ENCODE results near the gene POF1B. TPM values are rescaled to one million over a fixed set of nuclear protein-coding genes. Genes with fewer than 3 reads are reported as not detected.
"Not testable (repeated sequence)": the region's sequence is repeated elsewhere in the genome, so short reads cannot be mapped to it uniquely, and the experiment has no call there.

Gene POF1B
- total and polyA plus RNA-seq, 4 donors, result 0.23 to 8.6 (median 0.39) TPM

GRCh38 chrX:85365370-85365995, 14.0 kb downstream of the POF1B start:
- intact Hi-C loops (cut with DNase I), result no loop called here
- Histone ChIP-seq H3K27me3 (ENCODE audit: control insufficient read depth in 1 of 2, insufficient read depth in 2 of 2, low read length in 1 of 2) (no peaks in the 10 kb centered on the region), H3K4me3 (ENCODE audit: low read length in 2 of 2) (no peak overlapping the region), H3K4me1 (ENCODE audit: control insufficient read depth in 1 of 2, insufficient read depth in 2 of 2, low read length in 2 of 2) (no peaks in the 10 kb centered on the region), H3K27ac (ENCODE audit: low read depth in 1 of 2, low read length in 2 of 2) (no peak overlapping the region), H3K36me3 (ENCODE audit: control insufficient read depth in 1 of 2, insufficient read depth in 2 of 2, low read length in 1 of 2) (no peaks in the 10 kb centered on the region), H3K9me3 (ENCODE audit: control insufficient read depth, low read length) (no peaks in the 10 kb centered on the region)
- no peak for DNase-seq
- no peak for ATAC-seq (ENCODE audit: low FRiP score)
- 40 to 55% methylated on average over 4 of the region's 4 CpGs for WGBS, 2 donors

DNA sequence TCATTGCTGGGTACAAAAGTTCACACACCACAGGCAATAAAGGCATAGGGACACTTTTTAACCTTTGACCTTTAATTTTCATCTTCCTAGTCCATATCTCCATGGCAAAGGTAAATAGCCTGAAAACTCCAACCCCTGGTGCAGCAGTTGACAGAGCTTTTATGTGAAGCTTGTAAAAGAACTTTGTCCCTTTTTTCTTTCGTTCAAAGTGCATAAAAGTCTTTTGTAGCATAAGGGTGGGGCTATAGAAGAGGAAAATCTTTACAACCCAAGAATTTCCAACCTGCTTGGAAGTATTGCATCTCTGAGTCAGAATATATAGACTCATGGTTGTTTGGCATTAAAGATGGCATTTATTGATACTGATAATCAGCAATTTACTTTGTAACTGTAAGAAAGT, 20.4 kb downstream of the POF1B start:
- ATAC-seq (ENCODE audit: low FRiP score), result no peak
- Histone ChIP-seq H3K4me1 (ENCODE audit: control insufficient read depth in 1 of 2, insufficient read depth in 2 of 2, low read length in 2 of 2) (no peaks in the 10 kb centered on the region), H3K27ac (ENCODE audit: low read depth in 1 of 2, low read length in 2 of 2) (no peak overlapping the region), H3K9me3 (ENCODE audit: control insufficient read depth, low read length) (no peaks in the 10 kb centered on the region), H3K36me3 (ENCODE audit: control insufficient read depth in 1 of 2, insufficient read depth in 2 of 2, low read length in 1 of 2) (no peaks in the 10 kb centered on the region), H3K4me3 (ENCODE audit: low read length in 2 of 2) (no peak overlapping the region), H3K27me3 (ENCODE audit: control insufficient read depth in 1 of 2, insufficient read depth in 2 of 2, low read length in 1 of 2) (no peaks in the 10 kb centered on the region)
- intact Hi-C loops (cut with DNase I), result no loop called here
- DNase-seq, result no peak
- 71 to 82% methylated on average over 1 of the region's 1 CpG for WGBS, 2 donors

DNA sequence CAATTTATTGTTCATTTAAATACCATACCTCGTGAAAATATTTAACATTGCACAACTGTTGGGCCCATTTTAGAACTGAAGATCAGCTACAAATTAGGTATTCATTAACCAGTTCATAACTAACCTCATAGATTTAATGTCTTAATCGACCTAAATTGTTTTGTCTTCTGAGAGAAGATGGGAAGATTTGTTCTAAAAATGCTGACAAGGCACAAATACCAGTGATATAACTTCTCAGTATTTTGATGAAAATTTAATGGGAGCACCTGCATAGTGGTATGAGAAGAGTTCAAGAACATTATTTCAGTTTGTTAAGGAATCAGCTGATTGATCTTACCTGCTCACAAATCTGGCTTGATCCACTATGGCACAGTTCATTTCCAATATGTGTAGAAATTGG, 33.9 kb downstream of the POF1B start:
- DNase-seq (no peak), ATAC-seq (ENCODE audit: low FRiP score) (no peak)
- Histone ChIP-seq H3K4me3 (ENCODE audit: low read length in 2 of 2) (no peak overlapping the region), H3K4me1 (ENCODE audit: control insufficient read depth in 1 of 2, insufficient read depth in 2 of 2, low read length in 2 of 2) (no peaks in the 10 kb centered on the region), H3K27ac (ENCODE audit: low read depth in 1 of 2, low read length in 2 of 2) (no peak overlapping the region), H3K27me3 (ENCODE audit: control insufficient read depth in 1 of 2, insufficient read depth in 2 of 2, low read length in 1 of 2) (no peaks in the 10 kb centered on the region), H3K9me3 (ENCODE audit: control insufficient read depth, low read length) (no peaks in the 10 kb centered on the region), H3K36me3 (ENCODE audit: control insufficient read depth in 1 of 2, insufficient read depth in 2 of 2, low read length in 1 of 2) (no peaks in the 10 kb centered on the region)
- intact Hi-C loops (cut with DNase I), result no loop called here
- WGBS, 2 donors, result 45 to 73% methylated on average over 2 of the region's 2 CpGs

DNA sequence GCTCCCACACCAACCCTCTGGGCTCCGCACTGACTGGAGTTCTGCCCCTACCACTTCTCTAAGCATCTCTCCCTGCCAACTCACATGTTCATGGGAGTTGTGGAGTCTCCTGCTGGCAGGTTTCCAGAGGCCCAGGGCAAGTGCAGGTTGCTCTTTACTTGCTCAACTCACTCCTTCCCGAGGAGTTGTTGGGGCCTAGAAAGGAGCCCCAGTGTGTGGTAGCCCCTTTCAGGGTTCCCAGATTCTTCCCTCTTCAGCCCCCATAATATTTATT, 52.5 kb downstream of the POF1B start:
- ATAC-seq (ENCODE audit: low FRiP score) (no peak), DNase-seq (no peak)
- no peaks in the 10 kb centered on the region for H3K4me1 ChIP-seq (ENCODE audit: control insufficient read depth in 1 of 2, insufficient read depth in 2 of 2, low read length in 2 of 2)

DNA sequence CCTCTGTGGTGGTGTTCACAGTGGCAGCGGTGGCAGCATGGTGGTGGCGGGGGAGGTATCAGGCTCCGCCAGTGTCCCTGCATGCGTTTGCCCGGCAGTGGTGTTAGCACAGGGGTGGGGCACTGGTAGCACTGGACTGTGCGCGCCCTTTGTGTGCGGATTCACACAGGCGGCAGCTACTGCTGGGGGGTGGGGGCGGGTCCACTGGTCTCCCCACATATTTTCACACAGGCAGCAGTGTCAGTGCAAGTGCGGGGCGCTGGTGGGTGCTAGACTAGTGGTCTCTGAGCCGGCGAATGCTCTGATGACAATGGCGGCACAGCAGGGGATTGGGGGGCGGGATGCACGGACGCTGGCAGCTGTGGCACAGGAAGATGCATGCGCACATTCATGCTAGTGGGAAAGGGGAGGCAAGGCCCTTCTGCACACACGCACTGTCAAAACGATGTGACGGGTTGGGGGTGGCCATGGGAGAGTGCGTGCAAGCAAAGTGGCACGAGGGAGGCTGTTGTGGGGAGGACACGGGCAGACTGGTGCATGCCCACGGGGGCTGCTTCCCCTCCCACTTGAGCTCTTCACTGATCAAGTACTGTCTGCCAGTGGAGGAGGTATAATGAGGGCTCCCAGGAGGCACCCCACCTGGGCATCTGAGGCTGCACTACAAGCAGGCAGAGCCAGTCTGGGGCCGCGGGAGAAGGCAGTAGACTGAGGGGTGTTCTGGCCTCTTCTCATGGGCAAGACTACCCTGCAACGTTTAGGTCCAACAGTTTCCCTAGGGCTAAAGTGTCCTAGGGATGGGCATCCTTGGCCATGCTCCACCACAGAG, 53.0 kb downstream of the POF1B start:
- DNase-seq (peak; percentile 39 to 63), ATAC-seq (ENCODE audit: low FRiP score) (peak; percentile 36)
- WGBS, 2 donors, result 84 to 96% methylated on average over 29 of the region's 29 CpGs

More for the DNA sequence above, 52.5 kb downstream of the POF1B start:
- no peak overlapping the region for H3K4me3 ChIP-seq (ENCODE audit: low read length in 2 of 2)
- WGBS, 2 donors, result 45 to 64% methylated on average over 2 of the region's 2 CpGs
- intact Hi-C loops (cut with DNase I), result no loop called here
- no peaks in the 10 kb centered on the region for H3K27me3 ChIP-seq (ENCODE audit: control insufficient read depth in 1 of 2, insufficient read depth in 2 of 2, low read length in 1 of 2)
- no peaks in the 10 kb centered on the region for H3K36me3 ChIP-seq (ENCODE audit: control insufficient read depth in 1 of 2, insufficient read depth in 2 of 2, low read length in 1 of 2)
- no peaks in the 10 kb centered on the region for H3K9me3 ChIP-seq (ENCODE audit: control insufficient read depth, low read length)
- no peak overlapping the region for H3K27ac ChIP-seq (ENCODE audit: low read depth in 1 of 2, low read length in 2 of 2)

DNA sequence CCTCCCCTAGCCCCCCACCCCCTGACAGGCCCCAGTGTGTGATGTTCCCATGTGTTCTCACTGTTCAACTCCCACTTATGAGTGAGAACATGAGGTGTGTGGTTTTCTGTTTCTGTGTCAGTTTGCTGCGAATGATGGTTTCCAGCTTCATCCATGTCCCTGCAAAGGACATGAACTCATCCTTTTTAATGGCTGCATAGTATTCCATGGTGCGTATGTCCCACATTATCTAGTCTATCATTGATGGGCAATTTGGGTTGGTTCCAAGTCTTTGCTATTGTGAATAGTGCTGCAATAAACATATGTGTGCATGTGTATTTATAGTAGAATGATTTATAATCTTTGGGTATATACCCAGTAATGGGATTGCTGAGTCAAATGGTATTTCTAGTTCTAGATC, 68.1 kb downstream of the POF1B start:
- ATAC-seq (ENCODE audit: low FRiP score); H3K36me3 ChIP-seq (ENCODE audit: control insufficient read depth in 1 of 2, insufficient read depth in 2 of 2, low read length in 1 of 2); H3K27me3 ChIP-seq (ENCODE audit: control insufficient read depth in 1 of 2, insufficient read depth in 2 of 2, low read length in 1 of 2); H3K9me3 ChIP-seq (ENCODE audit: control insufficient read depth, low read length); H3K4me3 ChIP-seq (ENCODE audit: low read length in 2 of 2); DNase-seq; H3K27ac ChIP-seq (ENCODE audit: low read depth in 1 of 2, low read length in 2 of 2); intact Hi-C loops (cut with DNase I); H3K4me1 ChIP-seq (ENCODE audit: control insufficient read depth in 1 of 2, insufficient read depth in 2 of 2, low read length in 2 of 2): not testable (repeated sequence)
- 88 to 94% methylated on average over 2 of the region's 2 CpGs for WGBS, 2 donors

More for the DNA sequence above, 53.0 kb downstream of the POF1B start:
- Histone ChIP-seq H3K4me3 (ENCODE audit: low read length in 2 of 2) (no peak overlapping the region), H3K27me3 (ENCODE audit: control insufficient read depth in 1 of 2, insufficient read depth in 2 of 2, low read length in 1 of 2) (no peaks in the 10 kb centered on the region), H3K27ac (ENCODE audit: low read depth in 1 of 2, low read length in 2 of 2) (no peak overlapping the region), H3K9me3 (ENCODE audit: control insufficient read depth, low read length) (no peaks in the 10 kb centered on the region), H3K4me1 (ENCODE audit: control insufficient read depth in 1 of 2, insufficient read depth in 2 of 2, low read length in 2 of 2) (no peaks in the 10 kb centered on the region), H3K36me3 (ENCODE audit: control insufficient read depth in 1 of 2, insufficient read depth in 2 of 2, low read length in 1 of 2) (no peaks in the 10 kb centered on the region)
- intact Hi-C loops (cut with DNase I), result no loop called here

GRCh38 chrX:85309717-85310116, 69.7 kb downstream of the POF1B start:
- H3K4me3 ChIP-seq (ENCODE audit: low read length in 2 of 2), result no peak overlapping the region
- no peak for ATAC-seq (ENCODE audit: low FRiP score)
- H3K4me1 ChIP-seq (ENCODE audit: control insufficient read depth in 1 of 2, insufficient read depth in 2 of 2, low read length in 2 of 2), result no peaks in the 10 kb centered on the region
- no peak overlapping the region for H3K27ac ChIP-seq (ENCODE audit: low read depth in 1 of 2, low read length in 2 of 2)
- H3K9me3 ChIP-seq (ENCODE audit: control insufficient read depth, low read length), result no peaks in the 10 kb centered on the region
- 49 to 79% methylated on average over 2 of the region's 2 CpGs for WGBS, 2 donors
- no peaks in the 10 kb centered on the region for H3K27me3 ChIP-seq (ENCODE audit: control insufficient read depth in 1 of 2, insufficient read depth in 2 of 2, low read length in 1 of 2)
- DNase-seq, result no peak
- no peaks in the 10 kb centered on the region for H3K36me3 ChIP-seq (ENCODE audit: control insufficient read depth in 1 of 2, insufficient read depth in 2 of 2, low read length in 1 of 2)
- intact Hi-C loops (cut with DNase I), result no loop called here

DNA sequence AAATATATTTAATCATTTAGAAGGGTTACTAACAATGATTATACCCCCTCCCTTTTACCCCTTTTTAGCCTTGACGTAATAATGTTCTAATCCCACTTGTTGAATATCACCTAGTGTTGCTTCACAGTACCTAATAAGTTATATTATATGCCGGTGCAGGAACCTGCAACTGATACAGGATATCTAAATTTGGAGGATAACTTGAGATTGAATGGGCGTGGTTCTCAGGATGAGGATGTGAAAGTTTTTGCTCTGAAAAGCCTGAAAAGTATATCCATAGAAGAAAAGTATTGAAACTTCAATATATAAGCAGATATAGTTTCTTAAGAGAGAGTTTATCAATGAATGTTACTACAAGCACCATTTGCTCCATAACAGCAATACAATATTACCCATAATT, 75.9 kb downstream of the POF1B start:
- Histone ChIP-seq H3K9me3 (ENCODE audit: control insufficient read depth, low read length) (no peaks in the 10 kb centered on the region), H3K36me3 (ENCODE audit: control insufficient read depth in 1 of 2, insufficient read depth in 2 of 2, low read length in 1 of 2) (no peaks in the 10 kb centered on the region), H3K27ac (ENCODE audit: low read depth in 1 of 2, low read length in 2 of 2) (no peak overlapping the region), H3K4me1 (ENCODE audit: control insufficient read depth in 1 of 2, insufficient read depth in 2 of 2, low read length in 2 of 2) (no peaks in the 10 kb centered on the region), H3K4me3 (ENCODE audit: low read length in 2 of 2) (no peak overlapping the region), H3K27me3 (ENCODE audit: control insufficient read depth in 1 of 2, insufficient read depth in 2 of 2, low read length in 1 of 2) (no peaks in the 10 kb centered on the region)
- no peak for DNase-seq
- intact Hi-C loops (cut with DNase I), result no loop called here
- WGBS, 2 donors, result 74 to 88% methylated on average over 3 of the region's 3 CpGs
- no peak for ATAC-seq (ENCODE audit: low FRiP score)

All from aorta (tissue), 5 donors.